Femur (tissue), 1 donor: ENCODE data around the gene DPP10.
A peak's percentile ranks its signal among the peaks of the same experiment; 100 is the strongest.

Experiments
- DNase-seq: peaks from one replicate; pipeline ENCODE4 v3.0.0-alpha.2; 2017

Gene DPP10

GRCh38 chr2:115162494-115163293 is 720.3 kb downstream of the DPP10 start:
- no peak for DNase-seq

- no peak for DNase-seq
Observed at GRCh38 chr2:115163572-115163971, 721.1 kb downstream of the DPP10 start.

DNA sequence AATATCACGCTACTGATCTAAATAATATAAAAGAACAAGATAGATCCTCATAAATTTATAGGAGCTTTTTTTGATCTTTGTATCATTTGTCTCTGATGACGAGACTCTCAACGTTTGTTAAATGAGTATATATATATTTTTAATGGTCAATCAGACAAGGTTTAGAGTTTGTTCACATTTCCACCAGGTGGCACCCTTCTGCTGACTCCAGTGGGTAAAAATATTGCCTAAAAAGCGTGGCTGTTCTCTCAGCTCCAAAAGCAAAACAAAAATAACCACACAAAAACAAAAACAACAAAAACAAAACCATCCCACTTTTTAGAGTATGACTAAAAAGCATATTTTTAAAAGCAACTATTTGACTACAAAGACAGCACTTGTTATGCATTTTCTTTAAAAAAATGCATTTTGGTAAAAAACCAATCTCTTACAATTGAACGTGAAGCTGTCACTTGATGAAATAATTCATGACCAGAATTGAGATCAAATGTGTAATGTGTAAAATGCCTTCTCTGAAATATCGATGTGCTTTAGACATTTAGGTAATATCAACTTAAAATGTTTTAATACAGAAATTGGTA is 723.2 kb downstream of the DPP10 start:
- no peak for DNase-seq

GRCh38 chr2:115168457-115168856 is 726.0 kb downstream of the DPP10 start:
- no peak for DNase-seq

DNA sequence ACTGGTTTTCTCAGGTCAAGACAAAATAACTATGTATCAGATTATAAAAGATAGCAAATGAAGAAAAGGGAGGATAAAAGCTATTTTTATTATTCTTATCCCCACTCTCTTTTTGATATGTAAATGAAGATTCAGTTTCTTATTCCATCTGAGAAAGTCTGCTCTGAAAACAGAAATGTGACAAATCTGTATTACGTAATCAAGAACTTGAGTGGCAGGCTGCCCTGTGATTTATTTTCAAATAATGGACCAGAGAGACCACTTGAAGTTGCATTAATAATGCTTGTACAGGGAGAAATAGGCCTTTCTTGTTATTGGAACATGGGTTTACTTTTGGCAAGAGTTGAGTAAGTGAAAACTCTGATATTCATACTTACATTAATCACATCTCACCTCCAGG is 727.4 kb downstream of the DPP10 start:
- no peak for DNase-seq

DNA sequence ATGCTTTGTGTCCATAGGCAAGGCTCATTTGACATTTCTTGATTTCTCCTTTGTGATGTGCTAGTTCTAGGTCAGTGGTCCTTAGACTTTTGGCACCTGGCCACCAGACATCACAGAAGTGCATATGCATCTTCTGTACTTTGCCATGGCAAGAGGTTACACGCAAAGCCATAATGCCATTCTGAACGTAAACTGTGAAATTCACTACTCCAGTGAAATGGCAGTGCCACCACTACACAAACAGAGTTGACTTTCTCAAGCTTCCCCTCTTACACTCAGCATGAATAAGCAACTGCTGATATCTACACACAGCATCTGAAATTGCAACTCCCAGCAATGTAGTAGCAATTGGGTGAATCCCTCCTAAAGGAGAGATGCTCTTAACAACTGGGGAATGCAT is 729.3 kb downstream of the DPP10 start:
- DNase-seq = no peak

- DNase-seq = no peak
Observed at GRCh38 chr2:115174651-115175050, 732.2 kb downstream of the DPP10 start.

- DNase-seq = no peak
Observed at GRCh38 chr2:115183144-115183543, 740.7 kb downstream of the DPP10 start.

GRCh38 chr2:115190459-115190858 is 748.0 kb downstream of the DPP10 start:
- DNase-seq = no peak

GRCh38 chr2:115194623-115195022 is 752.2 kb downstream of the DPP10 start:
- no peak for DNase-seq

GRCh38 chr2:115196587-115196986 is 754.1 kb downstream of the DPP10 start:
- no peak for DNase-seq

DNA sequence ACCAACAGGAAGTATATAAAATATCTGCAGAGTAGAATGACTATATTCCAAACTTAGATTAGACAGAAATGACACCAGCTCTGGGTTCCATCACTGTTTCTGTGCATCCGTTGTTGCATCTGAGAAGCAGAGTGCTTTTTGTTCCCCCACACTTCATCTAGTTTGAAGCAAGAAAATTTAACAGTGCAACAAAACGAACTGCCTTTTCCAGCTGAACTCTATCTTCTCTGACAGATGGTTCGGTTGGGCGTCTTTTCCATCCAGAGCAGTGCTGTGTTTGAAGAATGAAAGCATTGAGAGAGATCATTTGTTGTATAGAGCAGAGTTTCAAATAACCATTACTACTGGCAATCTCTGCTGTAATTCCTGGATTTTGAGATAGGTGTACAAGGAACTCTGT is 757.5 kb downstream of the DPP10 start:
- DNase-seq = no peak

DNA sequence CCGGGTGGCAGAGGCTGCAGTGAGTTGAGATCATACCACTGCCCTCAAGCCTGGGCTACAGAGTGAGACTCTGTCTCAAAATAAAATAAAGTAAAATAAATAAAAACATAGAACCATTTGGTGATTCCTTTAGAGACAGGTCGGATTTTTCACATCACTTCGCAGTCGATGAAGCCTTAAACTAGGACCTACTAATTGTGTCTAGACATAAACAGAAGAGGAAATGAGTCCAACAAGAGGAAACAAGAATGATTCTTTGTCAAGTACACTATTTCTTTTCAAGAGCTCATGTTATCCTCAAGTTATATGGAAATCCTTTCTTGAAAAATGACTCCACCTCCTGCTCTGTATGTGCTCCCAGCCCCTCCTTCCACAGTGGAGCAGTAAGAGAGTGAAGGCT is 758.9 kb downstream of the DPP10 start:
- no peak for DNase-seq

GRCh38 chr2:115208493-115209164 is 766.2 kb downstream of the DPP10 start:
- DNase-seq = no peak

GRCh38 chr2:115214050-115214449 is 771.6 kb downstream of the DPP10 start:
- DNase-seq = no peak

GRCh38 chr2:115219296-115219695 is 776.9 kb downstream of the DPP10 start:
- no peak for DNase-seq

DNA sequence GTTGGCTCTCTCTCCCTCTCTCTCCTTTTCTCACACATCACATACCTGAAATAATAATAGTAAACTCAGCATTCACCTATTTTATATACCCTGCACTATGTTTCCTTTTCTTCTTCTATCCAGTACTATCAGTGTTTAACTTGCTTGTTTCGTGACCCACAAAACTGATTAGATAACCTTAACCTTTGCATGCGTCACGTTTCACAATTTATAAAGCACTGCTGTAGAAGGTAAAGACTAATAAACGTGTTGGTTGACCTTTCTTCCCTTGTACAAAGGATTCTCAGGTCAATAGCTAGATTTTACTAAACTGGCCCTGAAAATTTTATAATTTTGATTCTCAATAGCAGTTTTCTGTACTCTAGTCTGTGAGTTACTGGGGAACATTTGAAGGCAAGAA is 791.7 kb downstream of the DPP10 start:
- DNase-seq = no peak

GRCh38 chr2:115234737-115235136 is 792.3 kb downstream of the DPP10 start:
- no peak for DNase-seq

DNA sequence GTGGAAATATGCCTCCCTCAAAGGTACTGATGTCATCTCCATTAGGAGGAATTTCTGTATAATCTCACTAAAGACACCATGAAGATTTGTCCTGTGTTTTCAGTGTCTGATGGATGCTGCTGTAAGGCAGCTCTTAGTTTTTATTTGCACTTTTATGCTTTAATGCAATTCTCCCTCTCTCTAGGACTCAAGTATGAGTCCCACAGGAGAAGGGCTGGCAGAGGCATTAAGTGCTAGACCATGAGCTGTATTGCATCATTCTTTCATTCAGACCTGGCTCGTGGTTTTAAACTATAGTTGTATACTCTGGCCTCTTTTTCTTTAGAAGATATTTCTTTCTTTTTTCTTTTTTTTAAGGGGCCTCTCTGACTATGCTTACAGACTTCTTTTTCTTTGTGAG is 805.6 kb downstream of the DPP10 start:
- peak; percentile 35 for DNase-seq

- DNase-seq = no peak
Observed at GRCh38 chr2:115277366-115277765, 834.9 kb downstream of the DPP10 start.

DNA sequence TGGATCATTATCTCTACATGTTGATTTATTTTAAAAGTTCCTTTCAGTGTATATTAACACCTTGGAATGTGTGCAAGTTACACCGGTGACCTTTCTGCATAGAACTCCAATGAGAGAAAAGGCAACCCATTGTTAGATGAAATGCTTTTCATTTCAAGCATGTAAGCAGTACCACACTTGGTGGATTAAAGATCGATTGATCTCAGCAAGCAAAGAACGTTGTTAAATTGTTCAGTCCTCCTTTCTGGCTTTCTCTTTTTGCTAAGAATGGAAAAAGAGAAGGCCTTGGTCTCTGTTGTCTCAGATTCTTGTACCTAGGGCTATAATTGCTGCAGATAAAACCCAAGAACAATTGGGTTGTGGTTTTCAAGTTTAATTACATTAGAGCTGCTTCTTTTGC is 843.0 kb downstream of the DPP10 start:
- no peak for DNase-seq

- DNase-seq = no peak
Observed at GRCh38 chr2:115290478-115290877, 848.0 kb downstream of the DPP10 start.

DNA sequence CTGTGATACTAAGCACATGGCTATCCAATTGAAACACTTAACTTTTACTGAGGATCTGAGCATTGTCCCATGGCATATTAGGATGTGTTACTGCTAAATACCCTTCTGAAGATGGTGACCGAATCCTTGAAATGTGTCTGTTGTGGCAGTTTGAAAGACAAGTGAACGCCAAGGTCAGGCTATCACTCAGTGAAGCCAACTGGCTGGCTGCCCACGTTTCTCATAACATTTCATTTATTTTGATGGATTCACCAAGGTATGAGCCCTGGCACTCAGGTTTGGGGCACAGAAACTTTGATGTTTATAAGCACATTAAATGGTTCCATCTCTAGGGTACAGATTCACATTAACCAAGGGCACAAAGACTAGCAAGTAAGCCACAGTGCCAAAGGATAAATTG is 850.3 kb downstream of the DPP10 start:
- no peak for DNase-seq

GRCh38 chr2:115294999-115295398 is 852.6 kb downstream of the DPP10 start:
- no peak for DNase-seq
